T-cell (primary cell): Measurements from ENCODE around the gene EDEM1. TPM values are rescaled to one million over a fixed set of nuclear protein-coding genes. Genes with fewer than 3 reads are reported as not detected.
A peak's percentile ranks its signal among the peaks of the same experiment; 100 is the strongest.
"Not testable (repeated sequence)": the region's sequence is repeated elsewhere in the genome, so short reads cannot be mapped to it uniquely, and the experiment has no call there.

ENCODE experiments used
- ATAC-seq, 4 experiments: fragments of 200-7000 bp in 3 of 4; fragments of 150-1000 bp in 1 of 4; cut with Tn5 transposase; replicated peaks in 1 of 4; 1 replicate in 3 of 4; 2 replicates in 1 of 4; pipeline ENCODE4 v1.10.0; 2021; ENCODE audit warnings: moderate library complexity in 3 of 4, mild to moderate bottlenecking in 2 of 4, moderate number of reproducible peaks in 1 of 4
- CTCF ChIA-PET, 2 donors: fragments of 300-600 bp; sonication (Branson Sonifier 250); formaldehyde crosslinking; loops; one replicate each; lab custom pipeline; 2022; ENCODE audit warnings: antibody characterized with exemption in 2 of 2; lab: Charles Lee
- POLR2A ChIA-PET, 2 donors: fragments of 300-600 bp; sonication (Branson Sonifier 250); formaldehyde crosslinking; loops; one replicate each; lab custom pipeline; 2022; ENCODE audit warnings: antibody characterized with exemption in 2 of 2; lab: Charles Lee
- DNase-seq, 35 experiments: peaks; one replicate each; pipeline versions ENCODE4 v3.0.0 to v3.0.0-alpha.2; 2013 to 2023
- H3K27ac ChIP-seq: one replicate; pipeline ENCODE4 v1.5.1; 2013; ENCODE audit warnings: low read length
- H3K27me3 ChIP-seq, 2 experiments: replicated peaks in 1 of 2; 1 replicate in 1 of 2; 2 replicates in 1 of 2; pipeline versions ENCODE4 v1.6.1 to v1.7.0; 2013; ENCODE audit warnings: low read length in 1 of 2, mixed read lengths in 1 of 2; ENCODE audit not compliant: control insufficient read depth in 2 of 2, insufficient read depth in 2 of 2; ENCODE audit errors: extremely low read depth in 1 of 2
- H3K36me3 ChIP-seq, 2 donors: 1 replicate in 1 of 2; 2 replicates in 1 of 2; pipeline versions ENCODE4 v1.6.1 to v1.7.0; 2013; ENCODE audit warnings: low read length in 1 of 2; ENCODE audit not compliant: control insufficient read depth in 2 of 2, insufficient read depth in 1 of 2; ENCODE audit errors: extremely low read depth in 1 of 2
- H3K4me1 ChIP-seq, 2 experiments: 1 replicate in 1 of 2; 2 replicates in 1 of 2; pipeline versions ENCODE4 v1.6.1 to v1.7.0; 2013; ENCODE audit warnings: low read length in 2 of 2, mixed read lengths in 1 of 2; ENCODE audit not compliant: insufficient read depth in 2 of 2, control insufficient read depth in 1 of 2; ENCODE audit errors: extremely low read depth in 1 of 2
- H3K4me3 ChIP-seq, 2 donors: 1 replicate in 1 of 2; 2 replicates in 1 of 2; pipeline versions ENCODE4 v1.5.1 to v1.7.0; 2013; ENCODE audit warnings: mild to moderate bottlenecking in 2 of 2, low read length in 1 of 2, moderate library complexity in 1 of 2; ENCODE audit not compliant: control insufficient read depth in 1 of 2; ENCODE audit errors: extremely low read depth in 1 of 2
- H3K9me3 ChIP-seq: 2 replicates; pipeline ENCODE4 v1.7.0; 2013
- H3K27ac Mint-ChIP-seq, 2 donors: one replicate each; pipeline ENCODE4 v1.8.0; 2020 to 2021; ENCODE audit warnings: mild to moderate bottlenecking in 2 of 2, mixed read lengths in 2 of 2
- H3K27me3 Mint-ChIP-seq, 2 donors: one replicate each; pipeline ENCODE4 v1.8.0; 2021 to 2022; ENCODE audit warnings: mixed read lengths in 2 of 2
- H3K36me3 Mint-ChIP-seq: one replicate; pipeline ENCODE4 v1.8.0; 2021; ENCODE audit warnings: mixed read lengths
- H3K4me1 Mint-ChIP-seq, 3 donors: one replicate each; pipeline ENCODE4 v1.8.0; 2020 to 2022; ENCODE audit warnings: mixed read lengths in 3 of 3, mild to moderate bottlenecking in 1 of 3
- H3K4me3 Mint-ChIP-seq, 3 donors: one replicate each; pipeline ENCODE4 v1.8.0; 2020 to 2022; ENCODE audit warnings: mild to moderate bottlenecking in 3 of 3, mixed read lengths in 3 of 3, moderate library complexity in 3 of 3
- H3K9me3 Mint-ChIP-seq, 3 donors: one replicate each; pipeline ENCODE4 v1.8.0; 2020 to 2022; ENCODE audit warnings: mixed read lengths in 3 of 3
- WGBS: methylation state at CpG from one replicate; pipeline ENCODE4 v1.1.5; 2013; ENCODE audit warnings: missing lambda C conversion rate; ENCODE audit not compliant: insufficient coverage; 5-methylcytosine and 5-hydroxymethylcytosine counted together
- total RNA-seq, 35 experiments: library from RNA in 6 of 35; stranded (reverse) in 6 of 35; fragments of 120-200 nt in 1 of 35; gene quantifications; one replicate each; pipeline versions ENCODE4 v1.2.1 to v1.2.4 and lab custom pipeline; 2013 to 2026

The EDEM1 gene
- total RNA-seq, 5 donors from 2014 or later (not counting 1 experiment from before 2014, with no cell fraction given), result 92.6 to 138 (median 113) TPM

GRCh38 chr3:5238545-5238944 lies 51.0 kb downstream of the EDEM1 start:
- H3K27ac ChIP-seq, result no peak overlapping the region
- no peak overlapping the region for H3K4me3 Mint-ChIP-seq
- H3K4me1 Mint-ChIP-seq, result no peaks in the 10 kb centered on the region
- H3K4me1 ChIP-seq, result no peaks in the 10 kb centered on the region
- H3K36me3 ChIP-seq, result no peaks in the 10 kb centered on the region
- ChIA-PET CTCF (no interaction called here), POLR2A (no interaction called here)
- H3K27me3 ChIP-seq, result no peaks in the 10 kb centered on the region
- no peak for ATAC-seq
- no peak overlapping the region for H3K4me3 ChIP-seq
- no peak overlapping the region for H3K27ac Mint-ChIP-seq
- peaks cover under 1% of the 10 kb centered on the region for H3K36me3 Mint-ChIP-seq
- 58% methylated on average over 4 of the region's 5 CpGs for WGBS
- no peak for DNase-seq
- H3K9me3 ChIP-seq, result no peaks in the 10 kb centered on the region
- peaks cover 0 to 3% (median 1%) of the 10 kb centered on the region in 3 donors for H3K9me3 Mint-ChIP-seq
- no peaks in the 10 kb centered on the region for H3K27me3 Mint-ChIP-seq

- no peak for ATAC-seq
- 80% methylated on average over 1 of the region's 4 CpGs for WGBS
- no peak overlapping the region for H3K4me3 ChIP-seq
Observed at GRCh38 chr3:5239602-5240001, 52.1 kb downstream of the EDEM1 start.

GRCh38 chr3:5240740-5241139 lies 53.2 kb downstream of the EDEM1 start:
- ATAC-seq, result no peak
- no peak for DNase-seq
- H3K4me1 ChIP-seq, result no peaks in the 10 kb centered on the region
- no peaks in the 10 kb centered on the region for H3K36me3 ChIP-seq
- no peak overlapping the region for H3K4me3 ChIP-seq
- Mint-ChIP-seq H3K4me1 (no peaks in the 10 kb centered on the region), H3K27me3 (no peaks in the 10 kb centered on the region), H3K36me3 (peaks cover 10% of the 10 kb centered on the region), H3K9me3 (peaks cover 4 to 12% (median 10%) of the 10 kb centered on the region in 3 donors), H3K4me3 (no peak overlapping the region), H3K27ac (no peak overlapping the region)
- no peak overlapping the region for H3K27ac ChIP-seq
- H3K27me3 ChIP-seq, result no peaks in the 10 kb centered on the region
- CTCF ChIA-PET, result no interaction called here
- POLR2A ChIA-PET, result no interaction called here
- no peaks in the 10 kb centered on the region for H3K9me3 ChIP-seq
- WGBS, result no CpG with 5 or more reads among the region's 1 CpG

More at GRCh38 chr3:5239602-5240001, 52.1 kb downstream of the EDEM1 start:
- POLR2A ChIA-PET, result no interaction called here
- no peak overlapping the region for H3K4me3 Mint-ChIP-seq
- Histone ChIP-seq H3K9me3 (no peaks in the 10 kb centered on the region), H3K4me1 (no peaks in the 10 kb centered on the region), H3K36me3 (no peaks in the 10 kb centered on the region), H3K27ac (no peak overlapping the region), H3K27me3 (no peaks in the 10 kb centered on the region)
- peaks cover 4 to 12% (median 7%) of the 10 kb centered on the region in 3 donors for H3K9me3 Mint-ChIP-seq
- H3K27me3 Mint-ChIP-seq, result no peaks in the 10 kb centered on the region
- H3K4me1 Mint-ChIP-seq, result no peaks in the 10 kb centered on the region
- H3K27ac Mint-ChIP-seq, result no peak overlapping the region
- CTCF ChIA-PET, result no interaction called here
- no peak for DNase-seq
- peaks cover 10% of the 10 kb centered on the region for H3K36me3 Mint-ChIP-seq

- Mint-ChIP-seq H3K36me3 (peaks cover 10% of the 10 kb centered on the region), H3K9me3 (peaks cover 4 to 12% (median 10%) of the 10 kb centered on the region in 3 donors)
- POLR2A ChIA-PET, H3K27me3 Mint-ChIP-seq, H3K4me3 Mint-ChIP-seq, H3K4me1 ChIP-seq, H3K9me3 ChIP-seq, H3K4me1 Mint-ChIP-seq, H3K4me3 ChIP-seq, ATAC-seq, H3K27ac Mint-ChIP-seq, H3K27me3 ChIP-seq, H3K27ac ChIP-seq, H3K36me3 ChIP-seq, CTCF ChIA-PET, DNase-seq: not testable (repeated sequence)
- WGBS, result 89% methylated on average over 12 of the region's 23 CpGs
Observed at GRCh38 chr3:5242785-5243184, 55.3 kb downstream of the EDEM1 start.

GRCh38 chr3:5245927-5246326 lies 58.4 kb downstream of the EDEM1 start:
- H3K9me3 ChIP-seq, result no peaks in the 10 kb centered on the region
- CTCF ChIA-PET, result no interaction called here
- H3K4me1 ChIP-seq, result no peaks in the 10 kb centered on the region
- Mint-ChIP-seq H3K36me3 (peaks cover 10% of the 10 kb centered on the region), H3K9me3 (peaks cover 4 to 12% (median 10%) of the 10 kb centered on the region in 3 donors), H3K4me3 (no peak overlapping the region), H3K4me1 (no peaks in the 10 kb centered on the region), H3K27me3 (no peaks in the 10 kb centered on the region), H3K27ac (no peak overlapping the region)
- DNase-seq (no peak), ATAC-seq (no peak)
- no peaks in the 10 kb centered on the region for H3K27me3 ChIP-seq
- POLR2A ChIA-PET, result no interaction called here
- H3K36me3 ChIP-seq, result no peaks in the 10 kb centered on the region
- no peak overlapping the region for H3K27ac ChIP-seq
- no peak overlapping the region for H3K4me3 ChIP-seq

GRCh38 chr3:5248822-5249221 lies 61.3 kb downstream of the EDEM1 start:
- Histone ChIP-seq H3K9me3 (no peaks in the 10 kb centered on the region), H3K4me3 (no peak overlapping the region), H3K4me1 (no peaks in the 10 kb centered on the region), H3K36me3 (no peaks in the 10 kb centered on the region), H3K27ac (no peak overlapping the region), H3K27me3 (no peaks in the 10 kb centered on the region)
- Mint-ChIP-seq H3K4me1 (no peaks in the 10 kb centered on the region), H3K27ac (no peak overlapping the region), H3K4me3 (no peak overlapping the region), H3K27me3 (no peaks in the 10 kb centered on the region), H3K36me3 (peaks cover 7% of the 10 kb centered on the region), H3K9me3 (peaks cover 0 to 10% (median 8%) of the 10 kb centered on the region in 3 donors)
- WGBS, result no CpG with 5 or more reads among the region's 3 CpGs
- DNase-seq (peak in 1 of 35 experiments; percentile 1), ATAC-seq (no peak)
- CTCF ChIA-PET, result no interaction called here
- POLR2A ChIA-PET, result no interaction called here
